ENCODE data around the gene SSR3.

DNA sequence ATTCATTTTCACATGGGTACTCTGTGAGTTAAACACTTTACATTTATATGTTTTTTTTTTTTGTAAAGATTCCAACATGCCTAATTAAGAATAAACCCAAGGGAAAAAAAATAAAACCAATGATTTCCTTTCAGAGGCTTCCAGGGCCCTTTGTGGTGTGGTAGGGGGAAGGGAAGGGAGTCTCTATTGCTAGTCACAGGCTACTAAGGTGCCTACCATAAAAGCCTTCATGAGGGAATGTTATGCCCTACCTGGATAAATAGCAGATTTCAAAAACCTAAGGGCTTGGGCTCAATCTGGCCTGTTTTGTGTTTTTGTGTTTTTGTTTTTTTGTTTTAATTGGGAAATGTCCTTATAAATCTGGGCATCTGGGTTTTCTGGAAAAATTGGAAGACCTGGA lies 38.9 kb upstream of the SSR3 start:
- TF ChIP-seq, protein P1, sequence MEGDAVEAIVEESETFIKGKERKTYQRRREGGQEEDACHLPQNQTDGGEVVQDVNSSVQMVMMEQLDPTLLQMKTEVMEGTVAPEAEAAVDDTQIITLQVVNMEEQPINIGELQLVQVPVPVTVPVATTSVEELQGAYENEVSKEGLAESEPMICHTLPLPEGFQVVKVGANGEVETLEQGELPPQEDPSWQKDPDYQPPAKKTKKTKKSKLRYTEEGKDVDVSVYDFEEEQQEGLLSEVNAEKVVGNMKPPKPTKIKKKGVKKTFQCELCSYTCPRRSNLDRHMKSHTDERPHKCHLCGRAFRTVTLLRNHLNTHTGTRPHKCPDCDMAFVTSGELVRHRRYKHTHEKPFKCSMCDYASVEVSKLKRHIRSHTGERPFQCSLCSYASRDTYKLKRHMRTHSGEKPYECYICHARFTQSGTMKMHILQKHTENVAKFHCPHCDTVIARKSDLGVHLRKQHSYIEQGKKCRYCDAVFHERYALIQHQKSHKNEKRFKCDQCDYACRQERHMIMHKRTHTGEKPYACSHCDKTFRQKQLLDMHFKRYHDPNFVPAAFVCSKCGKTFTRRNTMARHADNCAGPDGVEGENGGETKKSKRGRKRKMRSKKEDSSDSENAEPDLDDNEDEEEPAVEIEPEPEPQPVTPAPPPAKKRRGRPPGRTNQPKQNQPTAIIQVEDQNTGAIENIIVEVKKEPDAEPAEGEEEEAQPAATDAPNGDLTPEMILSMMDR (IDR thresholded peaks at IDR 0.05; ENCODE audit: low read depth, low read length), result no peak
- TF ChIP-seq POLR2A (IDR thresholded peaks at IDR 0.05; ENCODE audit: extremely low read depth, insufficient read length) (no peak), MYC (IDR thresholded peaks at IDR 0.05; ENCODE audit: low read depth, low read length) (no peak)
